ENCODE data around the gene AHRR. TPM values are rescaled to one million over a fixed set of nuclear protein-coding genes. Genes with fewer than 3 reads are reported as not detected.

The AHRR gene
- polyA plus RNA-seq, 2 of the 4 experiments (the other 2 are of a cell fraction): 1.2 to 1.7 TPM

DNA sequence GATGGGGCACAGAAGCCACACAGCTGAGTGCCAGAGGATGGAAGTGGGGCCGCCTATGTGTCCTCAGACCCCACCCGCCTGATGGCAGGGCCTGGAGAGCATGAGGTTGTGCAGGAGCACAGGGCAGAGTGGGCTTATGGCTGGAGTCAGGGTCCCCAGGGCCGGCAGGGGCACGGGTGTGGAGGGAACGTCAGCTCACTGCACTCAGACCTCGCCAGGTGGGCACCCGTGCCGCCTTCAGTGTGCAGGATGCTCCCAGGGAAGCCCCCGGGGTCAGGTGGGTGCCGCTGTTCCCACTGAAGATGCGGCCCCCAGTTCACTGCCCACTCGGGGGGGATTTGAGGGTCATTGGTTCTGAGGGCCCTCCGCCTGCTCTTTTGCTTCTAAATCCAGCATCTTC lies 156.4 kb downstream of the AHRR start:
- ATAC-seq (no peak), DNase-seq (ENCODE audit: low read depth in 1 of 2, low spot score in 1 of 2) (no peak), FAIRE-seq (no peak)
- Histone ChIP-seq H3K9me3 (no peaks in the 10 kb centered on the region), H3K4me1 (peaks cover 7% of the 10 kb centered on the region), H3K27ac (no peak overlapping the region), H3K4me3 (no peak overlapping the region), H3K4me2 (no peak overlapping the region)
- ChIA-PET POLR2A (no interaction called here), CTCF (interaction anchor here (0.7 to 1.1 kb wide), 2 partner anchors 15 to 161 kb away, joined by 3 read pairs; no protein-coding TSS in a partner anchor)
- WGBS (ENCODE audit: missing lambda C conversion rate): 55% methylated on average over 11 of the region's 13 CpGs
- TF ChIP-seq NR3C1 (IDR thresholded peaks at IDR 0.05) (no peak), NPAS2 (CRISPR knock-in tag; IDR thresholded peaks at IDR 0.05; ENCODE audit: borderline replicate concordance) (no peak), FOXS1 (CRISPR knock-in tag; IDR thresholded peaks at IDR 0.05) (no peak), FOSL2 (IDR thresholded peaks at IDR 0.05) (no peak), FOSL2 (CRISPR knock-in tag; IDR thresholded peaks at IDR 0.05) (no peak)
- TF ChIP-seq, protein P1, sequence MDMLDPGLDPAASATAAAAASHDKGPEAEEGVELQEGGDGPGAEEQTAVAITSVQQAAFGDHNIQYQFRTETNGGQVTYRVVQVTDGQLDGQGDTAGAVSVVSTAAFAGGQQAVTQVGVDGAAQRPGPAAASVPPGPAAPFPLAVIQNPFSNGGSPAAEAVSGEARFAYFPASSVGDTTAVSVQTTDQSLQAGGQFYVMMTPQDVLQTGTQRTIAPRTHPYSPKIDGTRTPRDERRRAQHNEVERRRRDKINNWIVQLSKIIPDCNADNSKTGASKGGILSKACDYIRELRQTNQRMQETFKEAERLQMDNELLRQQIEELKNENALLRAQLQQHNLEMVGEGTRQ (IDR thresholded peaks at IDR 0.05): no peak

DNA sequence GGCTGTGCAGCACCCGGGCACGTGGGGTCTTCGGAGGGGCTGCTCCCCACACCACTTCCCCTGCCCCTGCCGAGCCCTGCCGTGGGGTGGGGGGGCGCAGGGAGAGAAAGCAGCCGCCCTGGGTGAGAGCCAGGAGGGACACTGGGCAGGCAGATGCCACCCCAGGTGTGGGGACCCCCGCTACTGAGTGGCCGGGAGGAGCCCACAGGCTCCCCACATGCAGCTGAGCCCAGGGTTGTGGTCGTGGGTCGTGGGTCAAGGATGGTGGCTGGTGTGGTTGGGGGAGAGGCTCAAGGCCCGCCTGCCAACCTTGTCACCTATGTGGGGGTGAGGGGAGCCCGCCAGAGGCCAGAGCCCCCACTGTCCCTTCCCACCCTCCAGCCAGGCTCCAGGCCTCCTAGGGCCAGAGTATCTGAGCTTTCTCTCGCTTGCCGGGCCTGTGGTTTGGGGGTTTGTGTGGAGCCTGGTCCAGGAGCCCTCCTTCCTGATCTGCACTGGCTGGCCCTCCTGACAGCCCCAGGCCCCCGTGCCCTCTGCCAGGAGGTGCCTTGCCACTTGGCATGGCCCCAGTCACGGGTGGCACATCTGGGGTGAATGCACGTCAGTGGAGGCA lies 157.0 kb downstream of the AHRR start:
- POLR2A ChIA-PET: no interaction called here
- WGBS (ENCODE audit: missing lambda C conversion rate): 52% methylated on average over 11 of the region's 18 CpGs
- TF ChIP-seq NFE2L2 (conservative IDR thresholded peaks at IDR 0.05; ENCODE audit: low read length) (no peak), RAD21 (conservative IDR thresholded peaks at IDR 0.05 in 1 of 2, IDR thresholded peaks at IDR 0.05 in 1 of 2) (no peak), CBX2 (IDR thresholded peaks at IDR 0.05; ENCODE audit: borderline replicate concordance, low read depth) (no peak), EHMT2 (IDR thresholded peaks at IDR 0.05; ENCODE audit: low read depth) (no peak)
- TF ChIP-seq, protein P2, sequence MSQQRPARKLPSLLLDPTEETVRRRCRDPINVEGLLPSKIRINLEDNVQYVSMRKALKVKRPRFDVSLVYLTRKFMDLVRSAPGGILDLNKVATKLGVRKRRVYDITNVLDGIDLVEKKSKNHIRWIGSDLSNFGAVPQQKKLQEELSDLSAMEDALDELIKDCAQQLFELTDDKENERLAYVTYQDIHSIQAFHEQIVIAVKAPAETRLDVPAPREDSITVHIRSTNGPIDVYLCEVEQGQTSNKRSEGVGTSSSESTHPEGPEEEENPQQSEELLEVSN (IDR thresholded peaks at IDR 0.05; ENCODE audit: borderline replicate concordance, low read depth): no peak

DNA sequence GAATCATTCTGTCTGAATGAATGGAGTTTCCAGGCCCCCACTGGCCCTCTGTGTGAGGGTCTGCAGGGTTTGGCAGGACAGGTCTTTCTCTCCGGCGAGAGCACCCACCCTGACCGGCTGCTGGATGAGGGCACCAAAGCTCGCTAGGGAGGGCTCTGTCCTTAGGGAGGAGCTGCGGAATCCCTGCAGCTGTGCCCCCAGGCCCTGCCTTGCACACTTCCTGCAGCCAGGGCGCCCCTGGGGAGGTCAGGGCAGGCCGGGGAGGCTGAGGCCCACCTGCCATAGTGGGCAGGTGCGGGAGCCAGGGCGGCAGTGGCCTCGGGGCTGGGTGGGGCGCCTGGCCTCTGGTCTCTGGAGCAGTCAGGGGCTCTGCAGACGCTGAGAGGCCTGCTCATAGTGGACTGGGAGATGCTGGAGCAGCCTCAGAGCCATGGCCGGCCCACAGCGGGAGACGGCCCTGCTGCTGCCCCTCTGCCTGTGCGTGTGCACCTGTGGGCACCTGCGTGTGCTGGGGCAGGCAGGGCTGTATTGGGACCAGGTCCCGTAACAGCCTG lies 157.5 kb downstream of the AHRR start:
- no peaks in the 10 kb centered on the region for H3K9me3 ChIP-seq
- DNase-seq (ENCODE audit: low read depth in 1 of 2, low spot score in 1 of 2): no peak
- no peak overlapping the region for H3K4me2 ChIP-seq
- H3K4me3 ChIP-seq: no peak overlapping the region
- ATAC-seq: no peak; a peak in 1 of 6 replicates
- H3K4me1 ChIP-seq: peaks cover 7% of the 10 kb centered on the region
- WGBS (ENCODE audit: missing lambda C conversion rate): 70% methylated on average over 8 of the region's 18 CpGs
- TF ChIP-seq EHF (CRISPR knock-in tag; IDR thresholded peaks at IDR 0.05) (no peak), SMC3 (IDR thresholded peaks at IDR 0.05) (no peak), EP300 (IDR thresholded peaks at IDR 0.05) (no peak), RFX5 (IDR thresholded peaks at IDR 0.05) (no peak), EHMT2 (IDR thresholded peaks at IDR 0.05; ENCODE audit: low read depth) (no peak), PHF8 (IDR thresholded peaks at IDR 0.05; ENCODE audit: borderline replicate concordance, low read depth) (no peak), MYC (IDR thresholded peaks at IDR 0.05; ENCODE audit: borderline replicate concordance, low read length) (no peak), HOXB13 (CRISPR knock-in tag; IDR thresholded peaks at IDR 0.05; ENCODE audit: low read depth) (no peak), BHLHE40 (IDR thresholded peaks at IDR 0.05; ENCODE audit: low read depth, low read length) (no peak), KDM5A (IDR thresholded peaks at IDR 0.05) (no peak), CEBPB (IDR thresholded peaks at IDR 0.05) (no peak), RCOR1 (IDR thresholded peaks at IDR 0.05; ENCODE audit: low read depth, low read length) (no peak)
- TF ChIP-seq, protein P2 (IDR thresholded peaks at IDR 0.05; ENCODE audit: borderline replicate concordance, low read depth): no peak
- ChIA-PET CTCF (no interaction called here), POLR2A (no interaction called here)
- no peak overlapping the region for H3K27ac ChIP-seq
- no peak for FAIRE-seq

More for the DNA sequence above, 157.0 kb downstream of the AHRR start:
- CTCF ChIA-PET: no interaction called here
- Histone ChIP-seq H3K4me1 (peaks cover 7% of the 10 kb centered on the region), H3K4me3 (no peak overlapping the region), H3K27ac (no peak overlapping the region), H3K4me2 (no peak overlapping the region), H3K9me3 (no peaks in the 10 kb centered on the region)
- DNase-seq (ENCODE audit: low read depth in 1 of 2, low spot score in 1 of 2) (no peak), ATAC-seq (no peak), FAIRE-seq (no peak)
